ENCODE measurements around the gene SYT13. TPM values are rescaled to one million over a fixed set of nuclear protein-coding genes. Genes with fewer than 3 reads are reported as not detected.

The SYT13 gene
- under 0.01 TPM in 2 replicates for total RNA-seq

- no peak for DNase-seq (ENCODE audit: low read depth in 2 of 2)
Observed at GRCh38 chr11:45285930-45286632, at the start of gene SYT13. Gene SYT13, minus strand, starts transcription at chr11:45286341. Its CDS starts 134 bp downstream, at chr11:45286207.

GRCh38 chr11:45335434-45335833 lies 49.3 kb upstream of the SYT13 start:
- no peak for DNase-seq (ENCODE audit: low read depth in 2 of 2)

- DNase-seq (ENCODE audit: low read depth in 2 of 2), result no peak
Observed at GRCh38 chr11:45334836-45335235, 48.7 kb upstream of the SYT13 start.

- no peak for DNase-seq (ENCODE audit: low read depth in 2 of 2)
Observed at GRCh38 chr11:45334410-45334809, 48.3 kb upstream of the SYT13 start.

GRCh38 chr11:45333001-45333971 lies 47.1 kb upstream of the SYT13 start:
- peak; percentile 60 to 61 for DNase-seq (ENCODE audit: low read depth in 2 of 2)

GRCh38 chr11:45332276-45332934 lies 46.3 kb upstream of the SYT13 start:
- DNase-seq (ENCODE audit: low read depth in 2 of 2), result peak; percentile 30 to 57

GRCh38 chr11:45331839-45332238 lies 45.7 kb upstream of the SYT13 start:
- DNase-seq (ENCODE audit: low read depth in 2 of 2), result no peak

- no peak for DNase-seq (ENCODE audit: low read depth in 2 of 2)
Observed at GRCh38 chr11:45328726-45329125, 42.6 kb upstream of the SYT13 start.

GRCh38 chr11:45324459-45324858 lies 38.3 kb upstream of the SYT13 start:
- DNase-seq (ENCODE audit: low read depth in 2 of 2), result no peak

- no peak for DNase-seq (ENCODE audit: low read depth in 2 of 2)
Observed at GRCh38 chr11:45323601-45324249, 37.6 kb upstream of the SYT13 start.

- DNase-seq (ENCODE audit: low read depth in 2 of 2), result no peak
Observed at GRCh38 chr11:45322891-45323600, 36.9 kb upstream of the SYT13 start.

- DNase-seq (ENCODE audit: low read depth in 2 of 2), result no peak
Observed at GRCh38 chr11:45322111-45322705, 36.1 kb upstream of the SYT13 start.

GRCh38 chr11:45321669-45322068 lies 35.5 kb upstream of the SYT13 start:
- DNase-seq (ENCODE audit: low read depth in 2 of 2), result no peak

- no peak for DNase-seq (ENCODE audit: low read depth in 2 of 2)
Observed at GRCh38 chr11:45321031-45321595, 35.0 kb upstream of the SYT13 start.

- no peak for DNase-seq (ENCODE audit: low read depth in 2 of 2)
Observed at GRCh38 chr11:45320371-45320770, 34.2 kb upstream of the SYT13 start.

GRCh38 chr11:45319077-45319476 lies 32.9 kb upstream of the SYT13 start:
- DNase-seq (ENCODE audit: low read depth in 2 of 2), result no peak

GRCh38 chr11:45318516-45318915 lies 32.4 kb upstream of the SYT13 start:
- DNase-seq (ENCODE audit: low read depth in 2 of 2), result no peak

GRCh38 chr11:45316258-45316657 lies 30.1 kb upstream of the SYT13 start:
- no peak for DNase-seq (ENCODE audit: low read depth in 2 of 2)

GRCh38 chr11:45314900-45315299 lies 28.8 kb upstream of the SYT13 start:
- DNase-seq (ENCODE audit: low read depth in 2 of 2), result no peak
